Activated CD4-positive, alpha-beta T cell treated with anti-CD3 and anti-CD28 coated beads, Interleukin-2, amount 50 U/mL, for 1 hour (primary cell): ENCODE data around the gene PTPA.
A peak's percentile ranks its signal among the peaks of the same experiment; 100 is the strongest.

ENCODE experiments used
- DNase-seq: peaks from one replicate; pipeline ENCODE4 v3.0.0-alpha.2; 2020

Gene PTPA

GRCh38 chr9:129110740-129111527 is at the start of gene PTPA, which contains the start of gene CRAT:
Gene PTPA (plus strand): TSS chr9:129111415. CDS start chr9:129111601, 186 bp downstream.
Gene CRAT (minus strand): TSS chr9:129110793. CDS start chr9:129110509, 284 bp downstream.
- DNase-seq: peak; percentile 97

GRCh38 chr9:129063061-129063460 is 48.2 kb upstream of the PTPA start:
- DNase-seq: no peak

GRCh38 chr9:129064499-129064908 is 46.7 kb upstream of the PTPA start:
- DNase-seq: no peak

- DNase-seq: no peak
Measured at GRCh38 chr9:129068110-129068509, 43.1 kb upstream of the PTPA start.

GRCh38 chr9:129068990-129069861 is 42.0 kb upstream of the PTPA start:
- peak; percentile 45 for DNase-seq

- no peak for DNase-seq
Measured at GRCh38 chr9:129069862-129070641, 41.2 kb upstream of the PTPA start.

GRCh38 chr9:129070696-129071525 is 40.3 kb upstream of the PTPA start:
- DNase-seq: no peak

- no peak for DNase-seq
Measured at GRCh38 chr9:129071526-129072126, 39.6 kb upstream of the PTPA start.

GRCh38 chr9:129072171-129072570 is 39.0 kb upstream of the PTPA start:
- DNase-seq: no peak

GRCh38 chr9:129073404-129073803 is 37.8 kb upstream of the PTPA start:
- no peak for DNase-seq

GRCh38 chr9:129074106-129074505 is 37.1 kb upstream of the PTPA start:
- no peak for DNase-seq

GRCh38 chr9:129075996-129076639 is 35.1 kb upstream of the PTPA start:
- DNase-seq: no peak

- DNase-seq: no peak
Measured at GRCh38 chr9:129076640-129077037, 34.6 kb upstream of the PTPA start.

- no peak for DNase-seq
Measured at GRCh38 chr9:129077236-129077635, 34.0 kb upstream of the PTPA start.

- no peak for DNase-seq
Measured at GRCh38 chr9:129078691-129079503, 32.3 kb upstream of the PTPA start.

- DNase-seq: no peak
Measured at GRCh38 chr9:129079829-129080228, 31.4 kb upstream of the PTPA start.

GRCh38 chr9:129080298-129080600 is 31.0 kb upstream of the PTPA start:
- DNase-seq: no peak

GRCh38 chr9:129080601-129081387 is 30.4 kb upstream of the PTPA start, which contains the start of gene DOLPP1:
Gene DOLPP1 (plus strand): TSS chr9:129081111. CDS start chr9:129081132, 21 bp downstream.
- DNase-seq: peak; percentile 98

- no peak for DNase-seq
Measured at GRCh38 chr9:129081388-129081904, 29.8 kb upstream of the PTPA start.
